G401.6 (cell line): ENCODE results near the gene PPM1N.
A peak's percentile ranks its signal among the peaks of the same experiment; 100 is the strongest.

Experiments used
- FAIRE-seq: peaks from 2 replicates; lab custom pipeline; 2012; peaks lifted over from hg19 to GRCh38; lab: Jason Lieb, UNC

The PPM1N gene

DNA sequence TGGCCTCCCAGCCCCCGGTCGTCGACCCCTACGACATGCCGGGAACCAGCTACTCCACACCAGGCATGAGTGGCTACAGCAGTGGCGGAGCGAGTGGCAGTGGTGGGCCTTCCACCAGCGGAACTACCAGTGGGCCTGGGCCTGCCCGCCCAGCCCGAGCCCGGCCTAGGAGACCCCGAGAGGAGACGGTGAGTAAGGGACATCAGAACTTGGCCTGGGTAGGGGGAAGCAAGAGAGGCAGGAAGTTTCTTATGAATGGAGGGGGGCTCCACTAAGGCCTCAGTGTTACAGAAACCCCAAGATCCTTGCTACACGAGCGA is 27.5 kb upstream of the PPM1N start:
- FAIRE-seq, result no peak

DNA sequence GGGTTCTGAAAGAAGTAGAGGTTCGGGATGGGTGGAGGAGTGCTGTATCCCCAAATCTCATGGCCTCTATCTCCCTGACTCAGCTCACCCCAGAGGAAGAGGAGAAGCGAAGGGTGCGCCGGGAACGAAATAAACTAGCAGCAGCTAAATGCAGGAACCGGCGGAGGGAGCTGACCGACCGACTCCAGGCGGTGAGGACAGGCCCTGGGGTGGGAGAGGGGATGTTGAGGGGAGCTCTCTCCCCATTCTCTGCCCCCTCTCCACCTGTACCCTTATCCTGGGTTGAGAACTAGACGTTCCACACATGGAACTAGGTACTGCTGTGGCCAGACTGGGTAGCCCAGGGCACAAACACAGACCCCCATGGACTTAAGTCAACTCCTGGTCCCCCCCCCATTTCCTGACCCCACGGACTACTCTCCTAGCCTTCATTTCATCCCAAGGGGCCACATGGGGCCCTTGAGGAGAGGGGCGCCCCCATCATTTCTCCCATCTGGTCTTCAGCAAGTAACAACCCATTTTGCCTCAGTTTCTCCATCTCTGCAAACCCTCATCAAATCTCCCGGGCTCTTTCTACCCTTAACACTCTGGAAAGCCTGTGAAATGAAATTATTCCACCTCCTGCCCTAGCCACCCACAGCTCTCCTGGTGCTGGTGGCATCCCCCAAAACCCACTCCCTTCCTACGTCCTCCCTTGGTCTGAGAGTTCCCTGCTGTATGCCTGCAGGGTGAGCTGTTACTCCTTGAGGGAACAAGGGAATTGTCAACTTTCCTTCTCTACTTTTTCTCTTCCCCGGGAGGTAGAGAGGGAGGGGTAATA is 26.9 kb upstream of the PPM1N start:
- FAIRE-seq, result no peak

DNA sequence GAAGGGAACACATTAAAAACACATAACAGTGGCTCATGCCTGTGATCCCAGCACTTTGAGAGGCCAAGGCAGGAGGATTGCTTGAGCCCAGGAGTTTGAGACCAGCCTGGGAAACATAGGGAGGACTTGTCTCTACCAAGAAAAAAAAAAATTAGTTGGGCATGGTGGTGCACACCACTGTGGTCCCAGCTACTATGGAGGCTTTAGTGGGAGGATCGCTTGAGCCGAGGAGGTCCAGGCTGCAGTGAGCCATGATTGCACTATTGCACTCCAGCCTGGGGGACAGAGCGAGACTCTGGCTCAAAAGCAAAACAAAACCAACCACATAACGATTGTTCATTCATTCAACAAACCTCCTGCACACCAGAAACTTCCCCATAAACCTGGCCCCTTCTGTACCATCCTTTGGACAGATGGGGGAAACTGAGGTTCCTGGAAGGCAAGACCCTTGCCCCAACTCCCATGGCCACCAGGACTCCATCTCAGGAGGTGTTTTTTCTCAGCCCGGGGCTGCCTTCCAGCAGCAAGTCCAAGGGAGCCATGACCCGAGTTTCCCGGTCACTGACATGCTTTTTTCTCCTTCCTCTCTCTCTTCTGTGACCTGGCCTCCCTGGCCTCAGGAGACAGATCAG is 26.2 kb upstream of the PPM1N start:
- no peak for FAIRE-seq

DNA sequence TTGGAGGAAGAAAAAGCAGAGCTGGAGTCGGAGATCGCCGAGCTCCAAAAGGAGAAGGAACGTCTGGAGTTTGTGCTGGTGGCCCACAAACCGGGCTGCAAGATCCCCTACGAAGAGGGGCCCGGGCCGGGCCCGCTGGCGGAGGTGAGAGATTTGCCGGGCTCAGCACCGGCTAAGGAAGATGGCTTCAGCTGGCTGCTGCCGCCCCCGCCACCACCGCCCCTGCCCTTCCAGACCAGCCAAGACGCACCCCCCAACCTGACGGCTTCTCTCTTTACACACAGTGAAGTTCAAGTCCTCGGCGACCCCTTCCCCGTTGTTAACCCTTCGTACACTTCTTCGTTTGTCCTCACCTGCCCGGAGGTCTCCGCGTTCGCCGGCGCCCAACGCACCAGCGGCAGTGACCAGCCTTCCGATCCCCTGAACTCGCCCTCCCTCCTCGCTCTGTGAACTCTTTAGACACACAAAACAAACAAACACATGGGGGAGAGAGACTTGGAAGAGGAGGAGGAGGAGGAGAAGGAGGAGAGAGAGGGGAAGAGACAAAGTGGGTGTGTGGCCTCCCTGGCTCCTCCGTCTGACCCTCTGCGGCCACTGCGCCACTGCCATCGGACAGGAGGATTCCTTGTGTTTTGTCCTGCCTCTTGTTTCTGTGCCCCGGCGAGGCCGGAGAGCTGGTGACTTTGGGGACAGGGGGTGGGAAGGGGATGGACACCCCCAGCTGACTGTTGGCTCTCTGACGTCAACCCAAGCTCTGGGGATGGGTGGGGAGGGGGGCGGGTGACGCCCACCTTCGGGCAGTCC is 25.5 kb upstream of the PPM1N start:
- FAIRE-seq, result no peak

DNA sequence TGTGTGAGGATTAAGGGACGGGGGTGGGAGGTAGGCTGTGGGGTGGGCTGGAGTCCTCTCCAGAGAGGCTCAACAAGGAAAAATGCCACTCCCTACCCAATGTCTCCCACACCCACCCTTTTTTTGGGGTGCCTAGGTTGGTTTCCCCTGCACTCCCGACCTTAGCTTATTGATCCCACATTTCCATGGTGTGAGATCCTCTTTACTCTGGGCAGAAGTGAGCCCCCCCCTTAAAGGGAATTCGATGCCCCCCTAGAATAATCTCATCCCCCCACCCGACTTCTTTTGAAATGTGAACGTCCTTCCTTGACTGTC is 24.9 kb upstream of the PPM1N start:
- FAIRE-seq, result no peak

DNA sequence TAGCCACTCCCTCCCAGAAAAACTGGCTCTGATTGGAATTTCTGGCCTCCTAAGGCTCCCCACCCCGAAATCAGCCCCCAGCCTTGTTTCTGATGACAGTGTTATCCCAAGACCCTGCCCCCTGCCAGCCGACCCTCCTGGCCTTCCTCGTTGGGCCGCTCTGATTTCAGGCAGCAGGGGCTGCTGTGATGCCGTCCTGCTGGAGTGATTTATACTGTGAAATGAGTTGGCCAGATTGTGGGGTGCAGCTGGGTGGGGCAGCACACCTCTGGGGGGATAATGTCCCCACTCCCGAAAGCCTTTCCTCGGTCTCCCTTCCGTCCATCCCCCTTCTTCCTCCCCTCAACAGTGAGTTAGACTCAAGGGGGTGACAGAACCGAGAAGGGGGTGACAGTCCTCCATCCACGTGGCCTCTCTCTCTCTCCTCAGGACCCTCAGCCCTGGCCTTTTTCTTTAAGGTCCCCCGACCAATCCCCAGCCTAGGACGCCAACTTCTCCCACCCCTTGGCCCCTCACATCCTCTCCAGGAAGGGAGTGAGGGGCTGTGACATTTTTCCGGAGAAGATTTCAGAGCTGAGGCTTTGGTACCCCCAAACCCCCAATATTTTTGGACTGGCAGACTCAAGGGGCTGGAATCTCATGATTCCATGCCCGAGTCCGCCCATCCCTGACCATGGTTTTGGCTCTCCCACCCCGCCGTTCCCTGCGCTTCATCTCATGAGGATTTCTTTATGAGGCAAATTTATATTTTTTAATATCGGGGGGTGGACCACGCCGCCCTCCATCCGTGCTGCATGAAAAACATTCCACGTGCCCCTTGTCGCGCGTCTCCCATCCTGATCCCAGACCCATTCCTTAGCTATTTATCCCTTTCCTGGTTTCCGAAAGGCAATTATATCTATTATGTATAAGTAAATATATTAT is 24.3 kb upstream of the PPM1N start:
- FAIRE-seq, result no peak

DNA sequence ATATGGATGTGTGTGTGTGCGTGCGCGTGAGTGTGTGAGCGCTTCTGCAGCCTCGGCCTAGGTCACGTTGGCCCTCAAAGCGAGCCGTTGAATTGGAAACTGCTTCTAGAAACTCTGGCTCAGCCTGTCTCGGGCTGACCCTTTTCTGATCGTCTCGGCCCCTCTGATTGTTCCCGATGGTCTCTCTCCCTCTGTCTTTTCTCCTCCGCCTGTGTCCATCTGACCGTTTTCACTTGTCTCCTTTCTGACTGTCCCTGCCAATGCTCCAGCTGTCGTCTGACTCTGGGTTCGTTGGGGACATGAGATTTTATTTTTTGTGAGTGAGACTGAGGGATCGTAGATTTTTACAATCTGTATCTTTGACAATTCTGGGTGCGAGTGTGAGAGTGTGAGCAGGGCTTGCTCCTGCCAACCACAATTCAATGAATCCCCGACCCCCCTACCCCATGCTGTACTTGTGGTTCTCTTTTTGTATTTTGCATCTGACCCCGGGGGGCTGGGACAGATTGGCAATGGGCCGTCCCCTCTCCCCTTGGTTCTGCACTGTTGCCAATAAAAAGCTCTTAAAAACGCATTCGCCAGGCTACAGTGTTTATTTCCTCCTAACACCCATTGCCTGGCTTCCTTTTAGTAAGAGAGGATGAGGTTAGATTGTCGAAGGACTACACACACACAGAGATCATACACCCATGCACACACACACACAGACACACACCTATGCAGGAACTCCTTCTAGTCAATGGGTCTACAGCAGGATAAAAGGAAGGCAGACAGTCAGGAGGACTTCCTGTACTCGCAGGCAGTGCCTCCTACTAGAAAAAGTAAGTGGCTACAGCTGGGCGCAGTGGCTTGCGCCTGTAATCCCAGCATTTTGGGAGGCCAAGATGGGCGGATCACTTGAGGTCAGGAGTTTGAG is 23.4 kb upstream of the PPM1N start:
- no peak for FAIRE-seq

DNA sequence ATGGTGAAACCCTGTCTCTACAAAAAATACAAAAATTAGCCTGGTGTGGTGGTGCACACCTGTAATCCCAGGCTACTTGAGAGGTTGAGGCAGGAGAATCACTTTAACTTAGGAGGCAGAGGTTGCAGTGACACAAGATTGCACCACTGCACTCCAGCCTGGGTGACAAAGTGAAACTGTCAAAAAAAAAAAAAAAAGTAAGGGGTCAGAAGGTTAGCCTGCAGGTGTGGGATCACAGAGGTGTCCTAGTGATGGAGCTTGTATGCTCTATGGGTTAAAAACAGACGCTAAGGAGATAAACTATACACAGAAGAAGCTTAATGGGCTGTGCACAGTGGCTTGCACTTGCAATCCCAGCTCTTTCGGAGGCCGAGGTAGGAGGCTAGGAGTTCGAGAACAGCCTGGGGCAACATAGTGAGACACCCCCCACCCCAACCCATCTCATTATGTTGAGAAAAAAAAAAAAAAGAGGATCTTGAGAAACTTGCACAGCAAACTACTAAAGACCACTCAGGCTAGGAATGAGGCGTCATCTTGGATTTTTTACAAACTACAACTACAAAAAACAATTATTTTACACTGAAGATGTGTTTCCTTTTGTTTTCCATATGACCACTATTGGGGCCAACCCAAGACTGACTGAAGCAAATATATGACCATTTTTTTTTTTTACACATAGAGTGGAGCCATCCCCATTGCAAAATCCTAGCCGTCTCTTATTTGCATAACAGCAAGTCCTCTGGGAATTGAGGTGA is 22.5 kb upstream of the PPM1N start:
- no peak for FAIRE-seq

DNA sequence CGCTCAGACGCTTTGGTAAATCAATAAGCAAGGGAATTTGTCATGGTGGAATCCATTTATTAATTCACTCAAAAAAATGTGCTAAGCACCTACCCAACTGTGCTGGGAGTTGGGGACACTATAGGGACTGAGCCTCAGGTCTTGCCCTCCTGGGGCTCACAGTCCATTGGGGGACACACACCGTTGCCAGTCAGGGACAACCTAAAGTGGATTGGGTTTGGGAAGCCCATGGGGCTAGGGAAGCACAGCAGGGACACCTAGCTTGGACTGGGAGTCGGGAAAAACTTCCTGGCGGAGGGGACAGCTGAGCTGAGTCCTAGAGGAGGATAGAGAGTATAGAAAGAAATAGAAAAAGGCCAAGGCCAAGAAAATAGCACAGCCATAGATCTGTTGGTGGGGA is 21.9 kb upstream of the PPM1N start:
- no peak for FAIRE-seq

DNA sequence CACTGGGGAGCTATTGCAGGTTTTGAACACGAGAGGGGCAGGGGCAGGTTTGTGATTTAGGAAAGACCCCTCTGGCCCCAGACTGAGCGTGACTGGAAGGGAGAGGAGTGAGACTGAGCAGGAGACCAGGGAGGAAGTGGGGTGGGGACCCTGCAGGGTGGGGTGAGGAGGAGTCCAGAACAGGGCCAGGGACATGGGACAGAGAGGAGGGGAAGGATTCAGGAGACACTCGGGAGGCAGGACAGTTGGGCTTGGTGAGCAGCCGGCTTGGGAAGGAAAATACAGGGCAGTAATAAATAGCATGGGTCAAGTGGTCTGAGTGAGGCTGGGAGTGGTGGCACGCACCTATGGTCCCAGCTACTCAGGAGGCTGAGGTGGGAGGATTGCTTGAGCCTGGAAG is 21.1 kb upstream of the PPM1N start:
- no peak for FAIRE-seq

DNA sequence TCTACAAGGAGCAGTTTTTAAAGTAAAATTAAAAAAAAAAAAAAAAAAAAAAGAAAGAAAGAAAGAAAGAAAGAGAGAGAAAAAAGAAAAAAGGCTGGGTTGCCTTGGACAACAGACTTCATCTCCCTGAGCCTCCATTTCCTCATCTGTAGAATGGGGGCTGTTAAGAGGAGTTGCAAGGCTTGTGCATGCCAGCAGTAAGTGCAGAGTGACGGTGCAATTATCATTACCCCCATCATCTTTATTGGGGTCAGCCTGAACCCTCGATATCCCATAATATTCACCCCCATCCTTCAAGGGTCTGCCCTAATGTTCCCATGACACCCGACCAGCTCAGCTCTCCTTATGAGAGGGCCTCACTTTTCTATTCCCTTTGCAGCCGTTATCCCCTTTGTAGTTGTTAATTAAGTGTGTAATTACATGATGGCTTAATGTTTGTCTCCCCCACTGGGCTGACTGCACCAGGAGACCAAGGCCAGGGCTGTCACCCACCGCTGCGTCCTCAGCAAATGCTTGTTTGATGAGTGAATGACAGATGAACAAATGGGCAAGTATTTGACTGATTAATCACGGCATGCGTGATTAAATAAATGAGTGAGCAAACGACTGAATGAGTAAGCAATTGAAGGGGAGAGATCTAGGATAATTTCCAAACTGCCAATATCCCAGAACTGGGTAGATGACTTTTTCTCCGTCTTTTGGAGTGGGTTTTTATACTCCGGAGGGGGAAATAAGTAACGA is 20.4 kb upstream of the PPM1N start:
- FAIRE-seq, result no peak

DNA sequence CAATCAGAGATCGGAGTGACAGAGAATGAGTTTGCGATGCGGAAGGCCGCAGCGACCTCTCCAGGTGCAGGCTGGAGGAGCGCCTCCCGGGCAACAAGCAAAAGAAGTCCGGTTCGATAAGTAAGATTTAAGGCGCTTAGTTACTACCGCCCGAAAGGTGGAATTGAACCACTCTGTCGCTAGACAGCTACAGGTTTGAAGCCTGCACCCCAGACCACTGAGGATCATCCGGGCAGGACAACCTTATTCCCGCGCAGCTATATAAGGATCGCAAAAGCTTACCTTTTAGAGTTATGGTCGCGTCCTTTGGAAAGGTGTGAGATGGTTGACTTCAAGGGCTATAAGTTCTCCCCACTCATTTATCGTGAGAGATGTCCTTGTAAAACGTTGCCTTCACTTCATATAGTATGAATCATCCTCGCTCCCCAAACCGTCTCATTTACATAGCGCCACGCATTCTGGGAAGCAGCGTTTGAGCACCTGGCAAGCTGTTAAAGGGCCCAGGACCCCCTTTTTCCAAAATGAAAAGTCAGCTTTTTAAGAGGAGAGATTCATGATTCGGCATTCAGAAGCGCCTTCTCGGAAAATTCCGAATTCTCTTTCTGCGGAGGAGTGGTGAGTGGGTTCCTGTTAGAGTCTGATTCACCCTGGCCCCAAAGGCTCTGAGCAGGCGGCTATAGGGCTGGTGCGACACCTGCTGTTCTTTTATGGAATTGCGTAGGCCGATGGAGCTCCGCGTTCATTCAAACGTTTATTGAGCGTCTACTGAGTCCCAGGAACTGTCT is 19.6 kb upstream of the PPM1N start:
- peak; percentile 95 for FAIRE-seq

DNA sequence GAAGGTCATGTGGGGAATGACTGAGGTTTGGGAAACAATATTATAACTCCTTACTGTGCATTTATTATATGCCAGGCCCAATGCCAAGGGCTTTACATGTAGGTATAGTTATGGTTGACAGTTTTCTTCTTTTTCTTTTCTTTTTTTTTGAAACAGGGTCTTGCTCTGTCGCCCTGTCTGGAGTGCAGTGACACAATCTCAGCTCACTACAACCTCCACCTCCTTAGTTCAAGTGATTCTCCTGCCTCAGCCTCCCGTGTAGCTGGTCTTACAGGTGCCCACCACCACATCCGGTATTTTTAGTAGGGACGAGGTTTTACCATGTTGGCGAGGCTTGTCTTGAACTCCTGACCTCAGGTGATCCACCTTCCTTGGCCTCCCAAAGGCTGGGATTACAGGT is 15.2 kb upstream of the PPM1N start:
- no peak for FAIRE-seq

DNA sequence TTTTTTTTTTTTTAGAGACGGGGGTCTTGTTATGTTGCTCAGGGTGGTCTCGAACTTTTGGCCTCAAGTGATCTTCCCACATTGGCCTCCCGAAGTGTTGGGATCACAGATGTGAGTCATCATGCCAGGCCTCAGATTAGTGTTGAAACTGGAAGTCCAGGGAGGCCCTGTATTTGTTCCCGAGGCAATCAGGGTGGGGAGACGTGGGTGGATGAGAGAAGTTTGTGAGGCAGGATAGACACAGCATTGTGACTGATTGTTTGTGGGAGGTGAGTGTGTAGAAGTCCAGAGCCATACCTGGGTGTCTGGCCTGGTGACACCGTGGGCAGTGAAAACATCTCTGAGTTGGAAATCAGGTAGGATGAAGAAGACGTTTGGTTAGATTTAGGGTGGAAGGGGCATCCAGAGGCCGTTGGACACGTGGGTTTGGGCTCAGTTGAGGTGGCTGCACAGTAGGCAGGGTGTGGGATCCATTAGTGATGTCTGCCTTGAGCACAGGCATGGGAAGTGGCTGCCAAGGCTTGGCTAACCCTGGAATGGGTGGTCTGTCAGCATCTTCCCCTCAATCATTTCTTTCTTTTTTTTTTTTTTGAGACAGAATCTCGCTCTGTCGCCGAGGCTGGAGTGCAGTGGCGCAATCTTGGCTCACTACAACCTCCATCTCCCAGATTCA is 13.8 kb upstream of the PPM1N start:
- FAIRE-seq, result no peak

DNA sequence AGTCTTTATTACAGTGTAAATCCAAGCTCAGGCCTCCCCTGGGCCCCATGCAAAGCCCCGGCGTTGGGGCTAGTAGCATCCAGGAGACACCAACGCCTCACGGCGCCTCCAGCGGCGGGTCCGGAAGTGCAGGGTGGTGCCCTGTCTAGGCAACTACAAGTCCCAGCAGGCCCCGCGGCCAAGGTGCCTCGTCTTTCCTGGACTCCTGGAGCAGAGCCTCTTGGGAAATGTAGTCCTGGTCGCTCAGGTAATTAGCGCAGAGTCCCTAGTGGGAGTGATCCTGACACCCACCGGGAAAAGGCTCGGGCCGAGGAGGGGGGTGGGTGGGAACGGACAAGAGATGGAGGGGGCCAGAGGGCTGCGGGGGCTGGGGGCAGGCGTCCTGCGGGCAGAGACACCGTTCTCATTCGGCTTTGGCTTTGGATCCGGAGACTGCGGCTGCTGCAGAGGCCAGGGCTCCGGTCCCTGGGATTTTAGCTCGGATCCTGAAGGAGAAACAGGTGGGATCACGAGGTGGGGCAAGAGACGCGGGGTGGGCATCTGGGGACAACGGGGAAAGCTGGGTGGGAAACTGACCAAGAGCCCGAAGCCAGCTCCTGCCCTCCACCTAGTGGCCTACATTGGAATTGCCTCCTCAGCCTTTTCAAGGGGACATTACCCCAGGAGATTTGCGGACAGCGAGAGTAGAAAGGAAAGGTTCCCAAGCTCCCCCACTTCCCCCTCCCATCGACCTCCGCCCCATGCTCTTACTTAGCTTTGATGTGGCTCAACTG is 12.8 kb upstream of the PPM1N start:
- FAIRE-seq, result peak; percentile 90

DNA sequence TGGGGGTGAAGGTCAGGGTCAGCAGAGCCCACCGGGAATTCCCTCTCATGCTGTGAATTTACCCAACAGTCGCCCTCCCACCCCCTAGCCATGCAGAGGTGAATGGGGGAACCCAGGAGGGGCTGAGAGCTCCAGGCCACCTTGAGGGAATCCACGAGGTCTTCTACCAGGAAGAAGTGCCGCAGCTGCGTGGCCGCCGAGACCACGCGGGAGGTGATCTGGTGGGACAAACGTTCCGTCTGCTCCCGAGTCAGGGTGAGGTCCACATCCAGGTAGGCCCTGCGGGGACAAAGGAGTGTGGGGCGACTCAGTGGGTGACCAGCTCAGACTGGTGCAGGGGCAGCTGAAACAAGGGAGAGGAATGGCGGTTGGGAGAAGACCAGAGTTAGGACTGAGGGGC is 9.5 kb upstream of the PPM1N start:
- no peak for FAIRE-seq

DNA sequence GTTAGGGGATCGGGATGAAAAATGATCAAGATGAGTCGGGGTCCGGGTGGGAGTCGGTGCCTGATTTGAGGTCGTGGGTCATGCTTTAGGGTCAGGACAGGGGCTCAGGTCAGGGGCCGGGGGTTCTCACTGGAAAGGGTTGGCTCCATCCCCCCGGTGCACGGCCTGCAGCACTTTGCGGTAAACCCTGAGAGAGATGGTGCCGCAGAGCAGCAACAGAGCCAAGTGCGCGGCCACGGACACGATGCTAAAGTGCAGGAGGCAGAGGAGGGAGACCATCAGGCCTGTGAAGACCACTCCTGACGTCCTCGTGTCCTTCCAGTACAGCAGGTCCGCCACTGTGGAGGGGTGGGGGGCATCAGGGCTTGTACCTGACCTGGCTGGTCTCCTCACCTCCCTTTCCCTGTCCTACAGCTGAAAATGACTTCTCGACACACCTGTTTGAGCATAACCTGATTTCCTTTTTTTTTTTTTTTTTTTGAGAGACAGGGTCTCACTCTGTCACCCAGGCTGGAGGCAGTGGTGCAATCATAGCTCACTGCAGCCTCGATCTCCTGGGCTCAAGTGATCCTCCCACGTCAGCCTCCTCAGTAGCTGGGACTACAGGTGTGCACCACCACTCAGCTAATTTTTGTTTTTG is 8.9 kb upstream of the PPM1N start:
- no peak for FAIRE-seq
